Measurements from ENCODE around the gene CCM2L.

GRCh38 chr20:32010666-32011065, 428 bp downstream of the CCM2L start:
- TF ChIP-seq CTCF (IDR thresholded peaks at IDR 0.05) (no peak), POLR2AphosphoS5 (IDR thresholded peaks at IDR 0.05) (no peak), POLR2A (IDR thresholded peaks at IDR 0.05) (no peak)

All from prostate gland (tissue), 2 donors.